HG03159 (cell line): ENCODE measurements around the gene ARL16.

Source experiments
- ATAC-seq: cut with Tn5 transposase; IDR thresholded peaks from one replicate; pipeline ENCODE4 v1.9.1; 2021; ENCODE audit warnings: mild to moderate bottlenecking, moderate library complexity; ENCODE audit not compliant: unreplicated experiment

Gene ARL16

DNA sequence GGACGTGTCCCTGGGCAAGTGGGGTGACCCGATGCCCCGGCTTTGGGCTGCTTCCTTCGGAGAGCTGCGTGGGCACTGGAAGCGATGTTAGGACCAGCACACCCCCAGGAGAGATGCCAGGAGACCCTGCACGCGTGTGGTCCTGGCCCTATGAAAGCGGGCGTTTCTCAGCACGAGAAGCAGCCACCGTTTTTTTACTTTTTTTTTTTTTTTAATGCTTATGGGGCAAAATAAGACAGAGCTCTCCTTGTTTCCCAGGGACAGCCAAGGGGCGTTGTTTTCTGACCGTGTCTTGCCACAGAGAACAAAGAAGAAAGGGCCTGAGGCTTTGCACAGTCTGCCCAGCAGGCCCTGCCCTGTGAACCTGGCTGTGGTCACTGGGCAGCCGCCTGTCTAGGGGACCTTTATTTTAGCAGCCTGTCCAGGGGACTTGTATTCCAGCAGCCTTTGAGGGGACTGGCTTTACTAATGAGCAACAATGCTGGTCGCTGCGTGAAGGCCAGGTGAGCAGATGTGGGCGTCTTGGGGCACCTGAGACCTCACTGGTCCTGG is 29.5 kb upstream of the ARL16 start:
- ATAC-seq, result no peak

DNA sequence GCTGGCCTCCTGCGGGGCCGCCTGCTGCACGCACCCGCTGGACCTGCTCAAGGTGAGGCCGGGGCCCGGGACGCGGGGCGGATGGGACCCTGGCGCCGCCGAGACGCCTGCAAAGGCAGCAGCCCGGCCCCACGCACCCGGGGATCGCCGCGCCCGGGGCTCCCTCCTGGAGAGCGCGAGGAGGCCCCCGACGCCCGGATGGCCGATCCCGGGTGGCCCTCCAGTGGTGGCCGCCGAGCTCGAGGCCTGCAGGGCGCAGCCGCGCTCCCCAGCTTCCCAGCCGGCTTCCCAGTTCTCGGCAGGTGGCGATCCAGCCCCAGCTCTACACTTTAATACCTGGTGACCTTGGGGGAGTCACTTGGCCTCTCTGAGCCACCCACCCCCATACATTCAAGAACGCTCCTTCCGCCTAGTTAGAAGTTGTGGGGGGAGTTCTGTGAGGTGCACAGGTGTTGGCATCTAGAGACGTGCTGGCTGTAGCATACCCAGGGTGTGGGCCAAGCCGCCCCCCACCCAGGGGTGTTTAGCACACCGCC is 28.9 kb upstream of the ARL16 start:
- peak; percentile 10 for ATAC-seq

DNA sequence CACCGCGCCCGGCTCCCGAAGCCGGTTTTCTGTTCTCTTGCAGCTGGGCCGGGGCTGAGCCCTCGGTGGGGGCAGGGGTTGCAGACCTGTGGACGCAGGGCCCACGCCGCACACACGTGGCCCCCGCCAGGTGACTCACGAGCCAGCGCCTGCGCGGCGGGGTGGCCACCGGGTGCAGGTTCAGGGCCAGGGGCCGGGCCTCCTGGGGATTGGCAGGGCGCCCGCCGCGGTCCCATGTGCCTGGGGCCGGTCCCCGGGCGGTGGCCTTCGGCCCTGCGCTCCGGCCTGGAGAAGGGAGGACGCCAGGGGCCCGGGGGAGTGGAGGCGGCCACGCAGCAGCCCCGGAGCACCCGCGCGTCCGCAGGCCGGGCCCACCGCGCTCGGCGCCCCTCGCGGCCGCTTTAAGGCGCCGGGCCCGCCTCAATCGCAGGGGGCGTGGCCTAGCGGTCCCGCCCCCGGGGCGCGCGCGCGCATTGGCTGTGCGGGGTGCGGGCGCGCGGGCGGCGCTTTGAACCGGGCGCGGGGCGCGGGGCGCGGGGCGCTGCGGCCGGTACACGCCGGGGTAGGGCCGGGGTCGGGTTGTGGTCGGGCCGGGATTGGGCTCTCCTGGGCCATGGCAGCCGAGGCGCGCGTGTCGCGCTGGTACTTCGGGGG is 28.3 kb upstream of the ARL16 start, which contains the start of gene SLC25A10:
TSS of gene SLC25A10 (plus strand) at position 471 of the 654 bp plus-strand sequence. CDS start at position 614, 143 bp downstream.
- ATAC-seq, result peak; percentile 69

DNA sequence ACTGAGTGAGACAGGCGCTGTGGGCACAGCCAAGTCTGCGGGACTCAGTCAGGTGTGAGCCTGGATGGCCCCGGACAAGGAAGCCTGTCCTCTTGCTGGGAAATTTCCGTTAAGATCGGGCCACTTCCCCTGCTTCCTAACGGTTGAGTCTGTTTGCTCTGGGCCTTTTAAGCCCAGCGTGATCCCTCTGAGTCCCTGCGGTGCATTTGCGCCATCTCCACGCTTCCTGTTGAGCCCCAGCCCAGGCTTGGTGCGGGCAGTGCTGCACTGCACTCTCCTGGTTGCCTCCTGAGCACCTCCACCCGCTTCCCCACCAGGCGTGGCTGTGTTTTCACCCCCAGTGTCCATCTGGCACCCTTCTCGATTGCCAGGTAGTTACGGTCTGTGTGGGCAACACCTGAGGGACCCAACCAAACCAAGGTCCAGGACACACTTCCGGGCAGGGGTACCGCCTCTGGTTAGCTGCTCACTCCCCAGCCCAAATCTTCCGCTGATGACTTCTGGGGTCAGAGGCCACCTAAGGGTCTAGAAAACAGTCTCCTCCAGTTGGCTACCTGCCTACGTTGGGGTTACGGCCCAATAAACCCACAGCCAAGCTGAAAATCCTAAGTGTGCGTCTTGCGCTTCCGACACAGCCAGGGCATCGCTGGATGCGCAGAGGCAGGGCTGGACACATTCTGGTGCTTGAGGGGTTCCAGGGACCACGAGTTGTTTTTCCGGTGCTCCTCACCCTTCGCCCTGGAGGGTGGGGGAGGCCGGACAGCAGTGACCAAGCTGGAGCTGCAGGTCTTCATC is 27.1 kb upstream of the ARL16 start:
- no peak for ATAC-seq

DNA sequence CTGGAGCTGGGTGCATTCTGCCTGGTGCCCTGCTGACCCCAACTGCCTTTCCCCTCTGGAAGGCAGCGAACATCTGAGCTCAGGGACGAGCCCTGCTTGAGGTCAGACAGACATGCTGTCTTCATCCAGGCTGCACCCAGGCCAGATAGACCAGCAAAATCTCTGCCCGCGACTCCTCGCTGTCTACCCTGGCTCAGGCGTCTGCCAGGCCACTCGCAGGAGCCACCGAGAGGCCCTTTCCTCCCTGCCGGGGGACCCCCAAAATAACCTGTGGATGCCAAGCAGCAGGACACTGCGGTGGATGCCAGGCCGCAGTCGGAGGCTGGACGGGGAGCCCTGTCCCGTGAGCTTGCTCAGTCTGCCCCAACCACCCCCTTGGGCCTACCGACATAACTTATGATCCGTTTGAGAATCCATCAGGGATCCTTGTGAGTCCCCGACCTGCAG is 25.2 kb upstream of the ARL16 start:
- ATAC-seq, result no peak

DNA sequence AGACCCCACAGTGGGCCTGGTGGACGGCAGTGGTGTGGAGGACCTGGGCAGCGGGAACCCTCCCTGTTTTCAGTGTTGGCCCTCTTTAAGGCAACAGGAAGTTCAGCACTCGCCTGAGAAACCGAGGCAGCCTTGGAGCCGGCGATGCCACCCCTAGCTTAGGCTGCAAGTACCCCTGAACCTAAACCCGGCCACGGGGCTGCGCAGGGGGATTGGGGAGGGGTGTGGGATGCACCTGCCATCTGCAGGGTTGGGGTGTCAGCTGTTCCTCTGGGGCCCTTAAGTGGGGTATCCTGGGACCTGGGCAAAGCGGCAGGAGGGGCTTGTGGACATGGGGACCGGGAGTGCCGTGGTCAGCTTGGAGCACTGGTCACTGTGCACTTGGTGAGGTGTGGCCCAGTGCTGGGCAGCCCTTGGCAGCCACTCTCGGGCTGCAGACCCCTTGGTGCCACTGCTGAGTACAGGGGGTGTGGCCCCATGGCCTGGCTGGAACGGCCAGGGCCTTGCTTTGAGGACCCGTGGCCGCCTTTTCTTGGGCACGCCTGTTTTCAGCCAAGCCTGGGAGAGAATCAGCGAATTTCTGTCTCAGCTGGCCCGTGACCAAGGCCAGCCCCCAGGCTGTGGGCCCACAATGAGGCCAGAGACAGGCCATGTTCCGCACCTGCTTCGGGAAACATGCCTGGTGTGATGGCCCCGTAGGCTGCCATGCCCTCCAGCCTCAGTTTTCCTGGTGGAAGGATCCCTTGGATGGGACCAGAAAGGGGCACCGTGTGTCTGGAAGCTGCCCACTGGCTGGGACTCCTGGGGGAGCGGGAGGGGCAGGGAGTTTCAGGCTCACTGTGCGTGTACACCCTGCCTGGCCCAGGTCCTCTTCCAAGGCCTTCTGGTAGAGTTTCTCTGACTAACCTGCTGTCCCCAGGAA is 24.4 kb upstream of the ARL16 start:
- ATAC-seq, result no peak

DNA sequence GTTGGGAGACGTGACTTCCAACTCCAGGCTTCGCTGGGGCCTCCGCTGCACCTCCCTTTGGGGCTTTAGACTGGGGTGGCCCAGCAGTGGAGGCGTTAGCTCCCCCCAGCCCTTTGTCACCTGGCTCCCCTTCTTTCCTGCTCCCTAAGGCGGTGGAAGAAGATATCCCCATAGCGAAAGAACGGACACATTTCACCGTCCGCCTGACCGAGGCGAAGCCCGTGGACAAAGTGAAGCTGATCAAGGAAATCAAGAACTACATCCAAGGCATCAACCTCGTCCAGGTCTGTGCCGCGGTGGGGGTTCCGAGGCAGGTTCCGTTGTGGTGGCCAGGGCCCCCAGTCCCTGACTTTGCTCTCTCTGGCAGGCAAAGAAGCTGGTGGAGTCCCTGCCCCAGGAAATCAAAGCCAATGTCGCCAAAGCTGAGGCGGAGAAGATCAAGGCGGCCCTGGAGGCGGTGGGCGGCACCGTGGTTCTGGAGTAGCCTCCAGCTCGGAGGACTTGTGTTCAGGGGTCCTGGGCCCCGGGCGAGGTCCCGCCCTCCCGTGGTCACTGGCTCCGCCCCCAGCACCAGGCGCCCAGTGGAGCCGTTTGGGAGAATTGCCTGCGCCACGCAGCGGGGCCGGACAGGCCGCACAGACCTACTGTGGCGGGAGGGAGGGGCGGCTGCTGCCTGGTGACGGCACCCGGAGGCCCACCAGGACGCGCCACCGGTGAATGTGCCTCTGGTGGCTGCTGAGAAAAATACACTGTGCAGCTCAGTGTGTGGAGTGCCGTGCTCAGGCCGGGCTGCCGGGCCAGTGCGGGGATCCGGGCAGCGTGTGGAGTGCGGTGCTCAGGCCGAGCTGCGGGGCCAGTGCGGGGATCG is 23.4 kb upstream of the ARL16 start:
- ATAC-seq, result no peak

DNA sequence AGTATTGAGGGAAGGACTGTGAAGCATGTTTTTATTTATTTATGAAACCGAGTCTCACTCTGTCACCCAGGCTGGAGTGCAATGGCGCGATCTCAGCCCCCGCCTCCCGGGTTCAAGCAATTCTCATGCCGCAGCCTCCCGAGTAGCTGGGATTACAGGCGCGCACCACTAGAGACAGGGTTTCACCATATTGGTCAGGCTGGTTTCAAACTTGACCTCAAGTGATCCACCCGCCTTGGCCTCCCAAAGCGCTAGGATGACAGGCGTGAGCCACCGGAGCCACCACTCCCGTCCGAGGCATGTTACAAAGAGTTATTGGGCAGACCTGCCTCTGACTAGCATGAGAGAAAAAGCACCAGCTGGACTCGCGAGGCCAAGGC is 22.6 kb upstream of the ARL16 start:
- no peak for ATAC-seq

DNA sequence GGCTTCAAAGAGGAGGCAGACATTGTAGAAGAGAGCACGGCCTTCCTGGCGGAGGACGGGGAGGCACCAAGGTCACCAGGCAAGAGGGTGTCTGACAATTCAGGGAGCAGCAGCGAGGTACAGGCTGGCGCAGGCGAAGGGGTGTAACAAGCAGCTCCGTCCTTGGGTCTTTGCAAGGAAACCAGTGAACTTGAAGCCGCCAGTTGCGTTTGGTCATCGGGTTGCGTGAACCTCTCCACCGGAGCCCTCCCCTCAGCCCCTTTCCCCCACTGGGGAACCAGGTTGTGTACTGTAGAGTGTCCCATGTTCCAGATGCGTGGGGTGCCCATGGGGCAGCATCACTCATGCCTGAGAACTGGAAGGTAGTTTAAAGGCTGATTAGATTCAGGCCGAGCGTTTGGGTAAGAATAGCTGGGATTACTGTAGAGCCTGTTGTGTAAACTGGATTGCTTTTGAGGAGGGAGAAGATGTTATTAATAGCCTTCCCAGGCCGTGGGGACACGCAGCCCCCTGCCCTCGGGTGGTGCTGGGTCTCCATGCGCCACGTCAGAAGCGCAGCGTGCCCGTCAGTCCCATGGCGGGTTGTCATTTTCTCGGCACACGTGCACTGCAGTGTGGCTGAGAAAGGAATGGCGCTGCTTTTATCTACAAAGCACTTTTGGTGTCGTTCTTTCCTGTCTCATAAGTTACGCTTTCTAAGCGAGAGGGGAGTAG is 22.1 kb upstream of the ARL16 start:
- no peak for ATAC-seq

DNA sequence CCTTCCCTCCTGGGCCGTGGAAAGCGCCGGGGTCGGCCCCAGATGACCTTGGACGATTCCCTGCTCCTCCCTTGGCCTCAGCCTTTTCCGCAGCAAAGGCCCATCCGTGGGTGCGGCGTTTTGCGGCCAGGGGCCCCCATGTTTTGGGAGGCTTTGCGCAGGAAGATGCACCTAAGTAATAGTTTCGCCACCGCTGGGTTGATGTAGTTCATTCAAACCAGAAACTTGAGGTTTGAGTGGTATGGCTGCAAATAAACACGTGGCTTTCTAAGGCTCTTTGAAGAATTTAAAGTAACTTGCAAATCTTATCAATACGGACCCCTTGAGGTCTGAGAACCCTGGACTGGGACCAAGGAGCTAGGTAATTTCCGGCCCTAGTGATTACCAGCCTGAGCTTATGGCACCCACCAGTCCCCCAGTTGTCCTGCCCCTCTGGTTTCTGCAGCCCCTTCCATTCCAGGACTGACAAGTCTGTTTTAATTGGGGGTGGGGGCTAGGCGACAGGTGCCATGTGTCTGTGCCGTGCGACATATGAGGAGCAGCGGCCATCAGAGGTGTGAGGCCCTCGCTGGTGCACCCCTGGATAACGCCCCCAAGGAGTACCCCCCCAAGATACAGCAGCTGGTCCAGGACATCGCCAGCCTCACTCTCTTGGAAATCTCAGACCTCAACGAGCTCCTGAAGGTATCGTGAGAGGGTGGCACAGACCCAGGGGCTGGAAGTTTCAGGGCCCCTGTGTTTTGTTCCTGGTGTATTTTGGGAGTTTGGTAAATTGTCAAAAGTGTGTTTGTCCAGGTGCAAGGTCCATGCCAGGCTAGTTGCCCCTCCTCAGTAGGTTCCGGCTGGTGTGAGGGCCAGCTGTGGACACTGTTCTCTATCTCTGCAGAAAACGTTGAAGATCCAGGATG is 20.4 kb upstream of the ARL16 start:
- no peak for ATAC-seq

DNA sequence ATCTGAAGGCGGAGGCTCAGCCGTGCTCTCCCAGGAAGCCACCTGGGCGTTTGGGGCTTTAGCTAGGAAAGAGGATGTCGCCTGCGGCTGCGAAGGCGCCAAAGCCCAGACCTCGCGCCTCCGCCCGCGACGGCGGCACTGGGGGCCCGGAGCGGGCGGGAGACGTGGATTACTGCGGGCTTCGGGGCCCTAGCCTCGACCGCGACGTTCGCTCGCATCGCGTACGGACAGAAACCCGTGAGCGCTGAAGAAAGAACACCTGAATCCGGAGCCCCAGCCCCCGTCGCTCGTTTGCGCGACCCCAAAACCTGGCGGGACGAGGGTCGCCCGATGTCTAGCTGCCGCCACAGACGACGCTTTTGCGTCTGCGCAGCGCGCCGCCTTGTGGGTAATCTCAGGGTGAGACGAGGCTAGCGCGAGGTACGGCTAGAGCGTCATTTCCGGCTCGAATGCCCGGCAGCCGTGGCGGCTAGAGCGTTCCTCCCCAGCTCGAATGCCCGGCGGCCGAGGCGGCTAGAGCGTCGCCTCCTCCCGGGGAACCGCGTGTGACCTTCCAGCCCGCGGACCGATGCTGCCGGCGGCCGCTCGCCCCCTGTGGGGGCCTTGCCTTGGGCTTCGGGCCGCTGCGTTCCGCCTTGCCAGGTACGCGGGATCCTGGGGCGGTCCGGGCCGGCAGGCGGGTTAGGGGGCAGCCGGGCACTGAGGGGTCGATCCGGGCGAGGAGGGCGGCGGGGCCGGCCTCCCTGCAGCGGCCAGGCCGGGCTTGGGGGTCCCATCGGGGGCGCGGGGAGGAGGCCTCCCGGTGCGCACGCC is 19.5 kb upstream of the ARL16 start, which contains the start of gene MRPL12:
TSS of gene MRPL12 (plus strand) at position 434 of the 813 bp plus-strand sequence. CDS start at position 569, 135 bp downstream.
- peak; percentile 82 for ATAC-seq

DNA sequence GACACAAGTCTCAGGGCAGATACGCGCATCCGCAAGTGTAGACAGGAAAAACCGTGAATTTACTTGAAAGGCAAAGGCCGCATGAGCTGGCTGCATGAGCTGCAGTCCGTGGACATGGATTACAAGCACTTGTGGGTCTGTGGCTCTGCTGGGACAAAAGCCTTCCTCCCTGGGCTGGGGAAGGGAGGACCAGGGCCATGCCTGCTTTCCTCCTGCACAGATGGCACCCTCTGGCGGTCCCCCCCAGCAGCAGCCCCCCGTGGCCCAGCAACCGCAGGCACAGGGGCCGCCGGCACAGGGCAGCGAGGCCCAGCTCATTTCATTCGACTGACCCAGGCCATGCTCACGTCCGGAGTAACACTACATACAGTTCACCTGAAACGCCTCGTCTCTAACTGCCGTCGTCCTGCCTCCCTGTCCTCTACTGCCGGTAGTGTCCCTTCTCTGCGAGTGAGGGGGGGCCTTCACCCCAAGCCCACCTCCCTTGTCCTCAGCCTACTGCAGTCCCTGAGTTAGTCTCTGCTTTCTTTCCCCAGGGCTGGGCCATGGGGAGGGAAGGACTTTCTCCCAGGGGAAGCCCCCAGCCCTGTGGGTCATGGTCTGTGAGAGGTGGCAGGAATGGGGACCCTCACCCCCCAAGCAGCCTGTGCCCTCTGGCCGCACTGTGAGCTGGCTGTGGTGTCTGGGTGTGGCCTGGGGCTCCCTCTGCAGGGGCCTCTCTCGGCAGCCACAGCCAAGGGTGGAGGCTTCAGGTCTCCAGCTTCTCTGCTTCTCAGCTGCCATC is 17.9 kb upstream of the ARL16 start:
- ATAC-seq, result no peak

DNA sequence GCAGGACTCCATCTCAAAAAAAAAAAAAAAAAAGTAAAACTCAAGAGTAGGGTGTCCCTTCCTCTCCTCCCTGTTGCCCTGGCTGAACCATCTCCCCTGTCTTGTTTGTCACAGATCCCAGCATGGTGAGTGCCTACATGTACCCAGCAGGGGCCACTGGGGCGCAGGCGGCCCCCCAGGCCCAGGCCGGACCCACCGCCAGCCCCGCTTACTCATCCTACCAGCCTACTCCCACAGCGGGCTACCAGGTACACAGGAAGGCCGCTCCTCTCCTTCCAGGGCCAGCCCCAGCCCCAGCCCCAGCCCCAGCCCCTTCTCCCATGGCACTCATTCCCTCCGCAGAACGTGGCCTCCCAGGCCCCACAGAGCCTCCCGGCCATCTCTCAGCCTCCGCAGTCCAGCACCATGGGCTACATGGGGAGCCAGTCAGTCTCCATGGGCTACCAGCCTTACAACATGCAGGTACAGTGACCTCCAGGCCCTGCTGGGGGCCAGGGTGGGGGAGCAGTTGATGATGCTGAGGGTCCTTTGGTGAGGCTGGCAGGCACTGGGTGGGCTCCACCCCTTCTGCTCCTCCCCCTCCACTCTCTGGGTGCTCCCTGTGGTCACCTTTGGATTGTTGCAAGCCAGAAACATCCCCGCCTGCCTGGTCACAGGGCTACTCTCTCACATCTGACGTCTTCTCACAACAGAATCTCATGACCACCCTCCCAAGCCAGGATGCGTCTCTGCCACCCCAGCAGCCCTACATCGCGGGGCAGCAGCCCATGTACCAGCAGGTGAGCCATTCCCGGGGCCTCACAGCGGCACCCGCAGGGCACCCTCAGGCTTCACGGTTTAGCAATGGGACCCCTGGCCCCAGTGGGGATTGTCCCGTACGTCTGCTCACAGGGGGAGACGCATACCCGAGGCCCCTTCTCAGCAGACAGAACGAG is 17.0 kb upstream of the ARL16 start:
- no peak for ATAC-seq

DNA sequence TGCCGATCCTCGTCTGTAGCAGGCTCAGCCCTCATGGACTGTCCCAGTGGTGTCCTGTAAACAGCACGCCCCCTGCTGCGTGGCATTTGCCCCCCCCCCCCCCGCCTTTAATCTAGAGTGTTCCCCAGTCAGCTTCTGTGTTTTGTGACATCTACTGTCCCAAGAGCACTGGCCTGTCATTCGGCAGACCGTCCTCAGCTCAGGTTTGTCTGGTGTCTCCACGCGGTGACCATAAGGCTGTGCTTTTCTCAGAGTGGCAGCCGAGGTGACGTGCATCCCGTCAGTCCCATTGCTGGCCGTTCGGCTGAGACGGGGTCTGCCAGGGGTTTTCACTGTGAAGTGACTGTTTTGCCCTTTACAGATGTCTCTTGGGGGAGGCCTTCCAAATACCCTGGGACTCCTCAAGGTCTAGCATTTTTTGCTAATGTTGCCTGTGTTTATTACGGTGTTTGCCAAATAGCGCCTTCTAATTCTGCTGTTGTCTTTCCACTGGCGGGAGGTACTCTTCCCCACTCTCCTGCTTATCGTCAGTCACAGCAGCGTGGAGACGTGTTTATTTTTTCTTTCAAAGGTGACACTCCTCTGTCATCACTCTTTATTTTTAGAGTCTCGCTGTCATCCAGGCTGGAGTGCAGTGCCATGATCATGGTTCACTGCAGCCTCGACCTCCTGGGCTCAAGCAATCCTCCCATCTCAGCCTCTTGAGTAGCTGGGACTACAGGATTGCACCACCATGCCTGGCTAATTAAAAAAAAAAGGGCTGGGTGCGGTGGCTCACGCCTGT is 13.9 kb upstream of the ARL16 start:
- ATAC-seq, result no peak
